Body of pancreas (tissue), 4 donors: Measurements from ENCODE around the gene GOLGA6L7.
"Not testable (repeated sequence)": the region's sequence is repeated elsewhere in the genome, so short reads cannot be mapped to it uniquely, and the experiment has no call there.

Experiments
- CTCF ChIP-seq, 7 experiments: fragments of 450-650 bp in 4 of 7; fragments of 200-600 bp in 3 of 7; sonication (generic) in 3 of 7; IDR thresholded peaks; one replicate each; pipeline ENCODE4 v1.5.1; 2016 to 2019; ENCODE audit warnings: antibody characterized with exemption in 7 of 7
- POLR2A ChIP-seq, 3 donors: fragments of 450-650 bp; IDR thresholded peaks; one replicate each; pipeline ENCODE4 v1.6.1; 2016; ENCODE audit warnings: antibody characterized with exemption in 3 of 3, mild to moderate bottlenecking in 2 of 3

DNA sequence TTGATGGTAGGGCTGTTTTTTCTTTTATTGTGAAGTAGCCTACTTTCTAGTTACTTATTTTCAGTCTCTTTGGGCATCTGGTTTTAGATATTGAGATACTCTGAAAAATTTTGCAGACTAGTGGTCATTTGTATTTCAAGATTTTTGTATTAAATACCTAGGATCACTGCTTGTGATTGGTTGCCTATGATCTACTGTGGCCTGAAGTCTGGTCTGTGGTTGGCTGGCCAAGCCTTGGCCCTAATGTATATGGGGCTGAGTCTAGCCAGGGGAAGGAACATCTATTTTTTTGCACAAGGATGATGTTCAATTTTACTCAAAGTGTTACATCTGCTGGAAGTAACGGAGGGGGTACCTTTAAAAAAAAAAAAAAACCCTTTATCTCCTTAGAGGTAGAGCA lies 38.0 kb downstream of the GOLGA6L7 start:
- not testable (repeated sequence) for TF ChIP-seq CTCF, POLR2A (IDR thresholded peaks at IDR 0.05)
